ENCODE measurements around the gene SPEF2. TPM values are rescaled to one million over a fixed set of nuclear protein-coding genes. Genes with fewer than 3 reads are reported as not detected.

Gene SPEF2
- total RNA-seq, 1 donor from 2014 or later: 12.1 TPM

GRCh38 chr5:35741971-35742370 lies 124.3 kb downstream of the SPEF2 start:
- H3K27me3 Mint-ChIP-seq (ENCODE audit: low read depth): peaks cover 16% of the 10 kb centered on the region
- H3K4me3 Mint-ChIP-seq: no peak overlapping the region
- peaks cover 5% of the 10 kb centered on the region for H3K9me3 Mint-ChIP-seq
- no peak for TF ChIP-seq CTCF (IDR thresholded peaks at IDR 0.05; ENCODE audit: unreplicated experiment)
- no peaks in the 10 kb centered on the region for H3K4me1 Mint-ChIP-seq
- H3K36me3 Mint-ChIP-seq: no peaks in the 10 kb centered on the region
- no peak for DNase-seq (ENCODE audit: low spot score in 2 of 2, unreplicated experiment in 2 of 2)
- H3K27ac Mint-ChIP-seq: no peak overlapping the region

- H3K4me1 Mint-ChIP-seq: no peaks in the 10 kb centered on the region
- no peaks in the 10 kb centered on the region for H3K36me3 Mint-ChIP-seq
- H3K27me3 Mint-ChIP-seq (ENCODE audit: low read depth): peaks cover 22% of the 10 kb centered on the region
- no peak for TF ChIP-seq CTCF (IDR thresholded peaks at IDR 0.05; ENCODE audit: unreplicated experiment)
- DNase-seq (ENCODE audit: low spot score in 2 of 2, unreplicated experiment in 2 of 2): no peak
- peaks cover 17% of the 10 kb centered on the region for H3K9me3 Mint-ChIP-seq
- no peak overlapping the region for H3K4me3 Mint-ChIP-seq
- no peak overlapping the region for H3K27ac Mint-ChIP-seq
These were observed 126.0 kb downstream of the SPEF2 start for GRCh38 chr5:35743644-35744043.

- DNase-seq (ENCODE audit: low spot score in 2 of 2, unreplicated experiment in 2 of 2): no peak
- H3K9me3 Mint-ChIP-seq: peaks cover 17% of the 10 kb centered on the region
- no peak for TF ChIP-seq CTCF (IDR thresholded peaks at IDR 0.05; ENCODE audit: unreplicated experiment)
- H3K4me3 Mint-ChIP-seq: no peak overlapping the region
- no peak overlapping the region for H3K27ac Mint-ChIP-seq
- H3K4me1 Mint-ChIP-seq: no peaks in the 10 kb centered on the region
- peaks cover 23% of the 10 kb centered on the region for H3K27me3 Mint-ChIP-seq (ENCODE audit: low read depth)
- no peaks in the 10 kb centered on the region for H3K36me3 Mint-ChIP-seq
These were observed 127.5 kb downstream of the SPEF2 start for GRCh38 chr5:35745193-35745592.

GRCh38 chr5:35745660-35746059 lies 128.0 kb downstream of the SPEF2 start:
- DNase-seq (ENCODE audit: low spot score in 2 of 2, unreplicated experiment in 2 of 2): no peak
- H3K36me3 Mint-ChIP-seq: no peaks in the 10 kb centered on the region
- peaks cover 19% of the 10 kb centered on the region for H3K9me3 Mint-ChIP-seq
- no peak overlapping the region for H3K4me3 Mint-ChIP-seq
- H3K27me3 Mint-ChIP-seq (ENCODE audit: low read depth): peaks cover 23% of the 10 kb centered on the region
- H3K4me1 Mint-ChIP-seq: no peaks in the 10 kb centered on the region
- no peak for TF ChIP-seq CTCF (IDR thresholded peaks at IDR 0.05; ENCODE audit: unreplicated experiment)
- H3K27ac Mint-ChIP-seq: no peak overlapping the region

- H3K27ac Mint-ChIP-seq: no peak overlapping the region
- no peak for DNase-seq (ENCODE audit: low spot score in 2 of 2, unreplicated experiment in 2 of 2)
- no peaks in the 10 kb centered on the region for H3K4me1 Mint-ChIP-seq
- peaks cover 17% of the 10 kb centered on the region for H3K9me3 Mint-ChIP-seq
- H3K4me3 Mint-ChIP-seq: no peak overlapping the region
- H3K27me3 Mint-ChIP-seq (ENCODE audit: low read depth): peaks cover 24% of the 10 kb centered on the region
- no peaks in the 10 kb centered on the region for H3K36me3 Mint-ChIP-seq
- TF ChIP-seq CTCF (IDR thresholded peaks at IDR 0.05; ENCODE audit: unreplicated experiment): no peak
These were observed 134.3 kb downstream of the SPEF2 start for GRCh38 chr5:35752012-35752411.

- no peak for DNase-seq (ENCODE audit: low spot score in 2 of 2, unreplicated experiment in 2 of 2)
- peaks cover 19% of the 10 kb centered on the region for H3K27me3 Mint-ChIP-seq (ENCODE audit: low read depth)
- peaks cover 5% of the 10 kb centered on the region for H3K9me3 Mint-ChIP-seq
- TF ChIP-seq CTCF (IDR thresholded peaks at IDR 0.05; ENCODE audit: unreplicated experiment): no peak
- no peaks in the 10 kb centered on the region for H3K36me3 Mint-ChIP-seq
- H3K27ac Mint-ChIP-seq: no peak overlapping the region
- no peak overlapping the region for H3K4me3 Mint-ChIP-seq
- H3K4me1 Mint-ChIP-seq: no peaks in the 10 kb centered on the region
These were observed 135.8 kb downstream of the SPEF2 start for GRCh38 chr5:35753500-35753899.
